ENCODE measurements around the gene GTF2IRD1. TPM values are rescaled to one million over a fixed set of nuclear protein-coding genes. Genes with fewer than 3 reads are reported as not detected.
A peak's percentile ranks its signal among the peaks of the same experiment; 100 is the strongest.
"Not testable (repeated sequence)": the region's sequence is repeated elsewhere in the genome, so short reads cannot be mapped to it uniquely, and the experiment has no call there.

The GTF2IRD1 gene
- total RNA-seq, 1 donor from 2014 or later: 18.2 TPM

GRCh38 chr7:74481458-74482196 is 27.9 kb downstream of the GTF2IRD1 start:
- FAIRE-seq (no peak), DNase-seq (ENCODE audit: low read depth) (no peak)
- TF ChIP-seq, protein P1, sequence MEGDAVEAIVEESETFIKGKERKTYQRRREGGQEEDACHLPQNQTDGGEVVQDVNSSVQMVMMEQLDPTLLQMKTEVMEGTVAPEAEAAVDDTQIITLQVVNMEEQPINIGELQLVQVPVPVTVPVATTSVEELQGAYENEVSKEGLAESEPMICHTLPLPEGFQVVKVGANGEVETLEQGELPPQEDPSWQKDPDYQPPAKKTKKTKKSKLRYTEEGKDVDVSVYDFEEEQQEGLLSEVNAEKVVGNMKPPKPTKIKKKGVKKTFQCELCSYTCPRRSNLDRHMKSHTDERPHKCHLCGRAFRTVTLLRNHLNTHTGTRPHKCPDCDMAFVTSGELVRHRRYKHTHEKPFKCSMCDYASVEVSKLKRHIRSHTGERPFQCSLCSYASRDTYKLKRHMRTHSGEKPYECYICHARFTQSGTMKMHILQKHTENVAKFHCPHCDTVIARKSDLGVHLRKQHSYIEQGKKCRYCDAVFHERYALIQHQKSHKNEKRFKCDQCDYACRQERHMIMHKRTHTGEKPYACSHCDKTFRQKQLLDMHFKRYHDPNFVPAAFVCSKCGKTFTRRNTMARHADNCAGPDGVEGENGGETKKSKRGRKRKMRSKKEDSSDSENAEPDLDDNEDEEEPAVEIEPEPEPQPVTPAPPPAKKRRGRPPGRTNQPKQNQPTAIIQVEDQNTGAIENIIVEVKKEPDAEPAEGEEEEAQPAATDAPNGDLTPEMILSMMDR (IDR thresholded peaks at IDR 0.05; ENCODE audit: insufficient read depth, low read length, severe bottlenecking): no peak
- Histone ChIP-seq H3K4me3 (ENCODE audit: low read depth, low read length) (no peak overlapping the region), H3K27me3 (ENCODE audit: control insufficient read depth, insufficient read depth, low read length) (no peaks in the 10 kb centered on the region), H3K36me3 (ENCODE audit: control insufficient read depth, insufficient read depth, low read length) (peaks cover 1% of the 10 kb centered on the region)

GRCh38 chr7:74482197-74482467 is 28.4 kb downstream of the GTF2IRD1 start:
- peaks cover 1% of the 10 kb centered on the region for H3K36me3 ChIP-seq (ENCODE audit: control insufficient read depth, insufficient read depth, low read length)
- DNase-seq (ENCODE audit: low read depth) (no peak), FAIRE-seq (no peak)
- no peaks in the 10 kb centered on the region for H3K27me3 ChIP-seq (ENCODE audit: control insufficient read depth, insufficient read depth, low read length)
- TF ChIP-seq, protein P1 (IDR thresholded peaks at IDR 0.05; ENCODE audit: insufficient read depth, low read length, severe bottlenecking): no peak
- no peak overlapping the region for H3K4me3 ChIP-seq (ENCODE audit: low read depth, low read length)

DNA sequence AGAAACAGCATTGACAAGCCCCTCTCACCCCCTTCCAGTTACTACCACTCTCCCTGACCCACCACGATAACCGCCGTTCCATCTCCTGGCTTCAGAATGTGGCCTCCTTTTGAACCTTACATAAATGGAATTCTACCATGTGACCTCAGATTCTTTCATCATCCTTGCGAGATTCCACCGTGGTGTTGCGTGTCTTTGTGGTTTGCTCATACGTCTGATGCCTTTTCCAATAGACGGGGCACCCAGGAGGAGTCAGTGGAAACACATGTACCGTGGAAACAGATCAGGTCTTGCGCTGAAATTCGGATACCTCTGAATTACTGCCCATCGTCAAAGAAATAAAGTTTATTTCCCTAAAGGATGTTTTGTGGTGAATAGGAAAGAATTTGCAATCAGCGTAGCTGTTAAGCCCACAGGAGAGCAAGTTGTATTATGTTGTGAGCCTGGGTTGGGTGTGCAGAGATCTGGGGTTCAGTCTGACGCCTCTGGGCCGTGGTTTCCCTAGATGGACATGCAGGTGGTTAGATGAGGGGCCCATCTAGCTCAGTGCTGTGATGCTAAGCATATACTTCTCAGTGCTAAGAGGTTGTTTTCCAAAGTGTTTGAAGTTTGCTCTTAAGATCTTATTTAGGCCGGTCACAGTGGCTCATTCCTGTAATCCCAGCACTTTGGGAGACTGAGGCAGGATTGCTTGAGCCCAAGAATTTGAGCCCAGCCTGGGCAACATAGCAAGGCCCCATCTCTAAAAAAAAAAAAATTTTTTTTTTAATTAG is 29.1 kb downstream of the GTF2IRD1 start:
- Histone ChIP-seq H3K27me3 (ENCODE audit: control insufficient read depth, insufficient read depth, low read length) (no peaks in the 10 kb centered on the region), H3K4me3 (ENCODE audit: low read depth, low read length) (no peak overlapping the region), H3K36me3 (ENCODE audit: control insufficient read depth, insufficient read depth, low read length) (peaks cover 1% of the 10 kb centered on the region)
- FAIRE-seq (peak; percentile 40), DNase-seq (ENCODE audit: low read depth) (peak; percentile 83)
- TF ChIP-seq, protein P1 (IDR thresholded peaks at IDR 0.05; ENCODE audit: insufficient read depth, low read length, severe bottlenecking): no peak

GRCh38 chr7:74483402-74484336 is 30.0 kb downstream of the GTF2IRD1 start:
- FAIRE-seq (no peak), DNase-seq (ENCODE audit: low read depth) (peak; percentile 69)
- peaks cover 1% of the 10 kb centered on the region for H3K36me3 ChIP-seq (ENCODE audit: control insufficient read depth, insufficient read depth, low read length)
- H3K27me3 ChIP-seq (ENCODE audit: control insufficient read depth, insufficient read depth, low read length): no peaks in the 10 kb centered on the region
- TF ChIP-seq, protein P1 (IDR thresholded peaks at IDR 0.05; ENCODE audit: insufficient read depth, low read length, severe bottlenecking): no peak
- H3K4me3 ChIP-seq (ENCODE audit: low read depth, low read length): no peak overlapping the region

- H3K4me3 ChIP-seq (ENCODE audit: low read depth, low read length): no peak overlapping the region
- TF ChIP-seq, protein P1 (IDR thresholded peaks at IDR 0.05; ENCODE audit: insufficient read depth, low read length, severe bottlenecking): no peak
- DNase-seq (ENCODE audit: low read depth): no peak
- peaks cover 1% of the 10 kb centered on the region for H3K36me3 ChIP-seq (ENCODE audit: control insufficient read depth, insufficient read depth, low read length)
- FAIRE-seq: no peak
- no peaks in the 10 kb centered on the region for H3K27me3 ChIP-seq (ENCODE audit: control insufficient read depth, insufficient read depth, low read length)
These were observed 31.9 kb downstream of the GTF2IRD1 start for GRCh38 chr7:74485611-74486010.

DNA sequence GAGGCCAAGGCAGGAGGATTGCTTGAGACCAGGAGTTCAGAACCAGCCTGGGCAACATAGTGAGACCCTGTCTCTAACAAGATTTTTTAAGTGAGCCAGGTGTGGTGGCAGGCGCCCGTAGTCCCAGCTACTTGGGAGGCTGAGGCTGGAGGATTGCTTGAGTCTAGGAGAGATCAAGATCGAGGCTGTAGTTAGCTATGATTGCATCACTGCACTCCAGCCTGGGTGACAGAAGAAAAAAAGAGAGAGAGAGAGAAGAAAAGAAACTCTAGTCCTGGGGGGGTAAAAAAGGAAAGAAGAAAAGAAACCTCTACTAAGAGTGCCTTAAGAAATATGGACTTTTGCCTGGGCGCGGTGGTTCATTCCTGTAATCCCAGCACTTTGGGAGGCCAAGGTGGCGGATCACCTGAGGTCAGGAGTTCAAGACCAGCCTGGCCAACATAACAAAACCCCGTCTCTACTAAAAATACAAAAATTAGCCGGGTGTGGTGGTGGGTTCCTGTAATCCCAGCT is 34.9 kb downstream of the GTF2IRD1 start:
- not testable (repeated sequence) for H3K36me3 ChIP-seq (ENCODE audit: control insufficient read depth, insufficient read depth, low read length); H3K4me3 ChIP-seq (ENCODE audit: low read depth, low read length); FAIRE-seq; H3K27me3 ChIP-seq (ENCODE audit: control insufficient read depth, insufficient read depth, low read length); DNase-seq (ENCODE audit: low read depth)
